H1 (cell line): ENCODE results near the gene MORN5. TPM values are rescaled to one million over a fixed set of nuclear protein-coding genes. Genes with fewer than 3 reads are reported as not detected.

Experiments used
- ATF2 ChIP-seq: IDR thresholded peaks from 2 replicates; pipeline ENCODE4 v1.6.1; 2012; ENCODE audit warnings: low read length, inconsistent platforms
- BACH1 ChIP-seq: IDR thresholded peaks from 2 replicates; pipeline ENCODE4 v1.6.1; 2012; ENCODE audit warnings: low read length, improper control_type of control experiment
- CEBPB ChIP-seq: IDR thresholded peaks from 2 replicates; pipeline ENCODE4 v1.6.1; 2012; ENCODE audit warnings: low read depth, low read length
- CREB1 ChIP-seq: IDR thresholded peaks from 2 replicates; pipeline ENCODE4 v1.6.1; 2012; ENCODE audit warnings: inconsistent platforms
- CTCF ChIP-seq, 3 experiments: IDR thresholded peaks; 1 replicate in 2 of 3; 2 replicates in 1 of 3; pipeline versions ENCODE4 v1.5.1 to v1.6.1; 2011; ENCODE audit warnings: low read length in 3 of 3, mild to moderate bottlenecking in 3 of 3, inconsistent platforms in 2 of 3, low read depth in 1 of 3, moderate library complexity in 1 of 3; ENCODE audit not compliant: insufficient read depth in 1 of 3; ENCODE audit errors: control extremely low read depth in 1 of 3
- KDM1A ChIP-seq: fragments of 200-600, 300-600 bp; sonication (generic); IDR thresholded peaks from 2 replicates; pipeline ENCODE4 v1.7.1; 2016; ENCODE audit warnings: mild to moderate bottlenecking, low read length, borderline replicate concordance
- KDM4A ChIP-seq: IDR thresholded peaks from one replicate; pipeline ENCODE4 v1.7.1; 2012; ENCODE audit warnings: low read depth, mild to moderate bottlenecking, moderate library complexity, low read length, inconsistent platforms; ENCODE audit not compliant: severe bottlenecking
- KDM5A ChIP-seq: fragments of 200-600 bp; IDR thresholded peaks from 2 replicates; pipeline ENCODE4 v1.7.1; 2012; ENCODE audit warnings: mild to moderate bottlenecking, low read length, inconsistent platforms, mixed read lengths
- NRF1 ChIP-seq: IDR thresholded peaks from 2 replicates; pipeline ENCODE4 v1.6.1; 2011; ENCODE audit warnings: mild to moderate bottlenecking, low read depth, low read length, improper control_type of control experiment
- RBBP5 ChIP-seq: IDR thresholded peaks from 2 replicates; pipeline ENCODE4 v1.7.1; 2012; ENCODE audit warnings: low read depth, mild to moderate bottlenecking, inconsistent platforms, low read length, moderate library complexity, borderline replicate concordance
- SIX5 ChIP-seq: IDR thresholded peaks from 2 replicates; pipeline ENCODE4 v1.6.1; 2011; ENCODE audit warnings: mild to moderate bottlenecking, low read depth, low read length
- SP4 ChIP-seq: IDR thresholded peaks from 2 replicates; pipeline ENCODE4 v1.6.1; 2012; ENCODE audit warnings: low read length, inconsistent platforms
- TEAD4 ChIP-seq: IDR thresholded peaks from 2 replicates; pipeline ENCODE4 v1.6.1; 2012; ENCODE audit warnings: low read depth, low read length, inconsistent platforms, mixed read lengths
- polyA plus RNA-seq, 7 experiments: library from polyadenylated mRNA; depleted of rRNA in 3 of 7; stranded (reverse) in 5 of 7; unstranded in 2 of 7; fragments of >200 nt in 5 of 7; fragments of 200-250 nt in 2 of 7; gene quantifications; 1 replicate in 5 of 7; 2 replicates in 1 of 7; 4 replicates in 1 of 7; pipeline versions ENCODE4 v1.2.1 to v1.2.3, GENCODE V29; 2011 to 2013; ENCODE audit warnings: missing spikeins in 2 of 7, mixed read lengths in 2 of 7
- total RNA-seq: library from RNA; stranded (reverse); fragmentation: NEBNext Ultra II Directional; extraction: Animal tissue kit (Norgen Biotek cat#: 25700); gene quantifications from 2 replicates; pipeline ENCODE4 v1.2.1, GENCODE V29; 2021

MORN5 gene
- total and polyA plus RNA-seq, 2 of the 8 experiments (the other 6 are each of a cell fraction or from before 2014, with no cell fraction given): not detected

DNA sequence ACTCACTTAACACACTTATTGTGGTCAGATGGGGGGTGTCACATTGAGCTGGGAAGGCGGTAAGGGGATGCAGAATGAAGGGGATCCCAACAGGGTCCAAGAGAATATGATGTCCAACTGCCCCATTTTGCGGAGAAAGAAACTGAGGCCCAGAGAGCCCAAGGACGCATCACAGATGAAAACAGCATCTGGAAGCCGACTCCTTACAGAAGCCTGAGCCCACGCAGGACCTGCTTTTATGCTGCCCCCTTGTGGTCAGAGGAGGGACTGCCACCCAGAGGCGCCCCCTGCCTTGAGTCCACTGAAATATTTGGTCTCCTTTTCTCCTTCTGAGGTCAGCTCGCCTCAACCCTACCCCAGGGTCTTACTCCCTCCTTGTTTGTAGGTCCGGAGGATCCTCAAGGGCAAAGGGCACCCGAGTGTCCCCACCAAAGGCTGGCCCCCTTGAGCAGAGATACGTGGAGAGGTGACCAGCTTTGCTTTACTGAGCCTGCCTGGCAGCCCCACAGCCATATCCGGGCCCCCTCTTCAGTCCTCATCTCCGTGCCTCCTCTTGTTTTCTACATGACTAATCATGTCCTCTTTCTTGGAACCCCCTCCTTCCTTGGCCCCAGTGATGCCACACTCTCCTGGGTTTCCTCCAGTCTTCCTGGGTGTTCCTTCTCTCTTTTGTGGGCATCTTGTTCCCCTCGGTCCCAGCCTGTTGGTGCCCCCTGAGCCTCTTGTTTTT, 36.6 kb upstream of the MORN5 start (continued):
- TF ChIP-seq SIX5 (no peak), RBBP5 (no peak), KDM1A (peak; percentile 90), BACH1 (peak; percentile 93), NRF1 (no peak), KDM5A (no peak), CREB1 (0 out of 2 replicates have a peak, but pooled peaks have one; percentile 29), CEBPB (no peak), TEAD4 (peak; percentile 26; the same call in 1 of the 2 replicates), SP4 (no peak), ATF2 (no peak), CTCF (IDR thresholded peaks at IDR 0.05; ENCODE audit: control extremely low read depth in 1 of 3, insufficient read depth in 1 of 3, low read depth in 1 of 3, low read length in 3 of 3) (peak in 2 of 3 experiments; percentile 99 to 100; a peak in 3 of 4 replicates), KDM4A (no peak)
